Epithelial cell of prostate (primary cell): ENCODE results near the gene TCEAL5.
"Not testable (repeated sequence)": the region's sequence is repeated elsewhere in the genome, so short reads cannot be mapped to it uniquely, and the experiment has no call there.

Experiments
- DNase-seq: peaks from one replicate; pipeline ENCODE4 v3.0.0-alpha.2; 2011; ENCODE audit warnings: low read depth, low spot score
- H3K27ac ChIP-seq: fragments of 450-650 bp; 2 replicates; pipeline ENCODE4 v1.5.1; 2017; ENCODE audit warnings: mild to moderate bottlenecking

Gene TCEAL5

DNA sequence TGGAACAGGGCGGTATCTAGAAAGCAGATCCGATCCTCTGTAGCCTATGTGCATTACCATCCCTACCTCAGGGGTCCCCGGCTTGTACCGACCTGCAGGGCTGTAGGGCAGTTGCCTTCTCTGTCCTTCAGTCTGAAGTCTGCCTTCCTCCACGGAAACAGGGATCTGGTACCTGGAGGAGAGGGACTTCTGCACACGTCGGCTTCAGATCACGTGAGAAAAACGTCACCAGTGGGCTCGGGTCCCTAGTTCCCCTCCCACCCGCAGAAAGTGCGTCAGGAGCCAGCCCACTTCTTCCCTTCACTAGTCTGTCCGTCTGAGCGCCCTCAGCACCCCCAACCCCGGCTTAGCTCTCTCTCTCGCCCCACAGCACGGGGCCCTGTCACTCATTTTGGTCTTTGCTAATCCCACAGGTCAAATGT lies at the start of gene TCEAL5:
TCEAL5 (minus strand) TSS at position 170 of the 422 bp plus-strand sequence. CDS start 2,187 bp downstream, outside the sequence.
- DNase-seq = no peak

DNA sequence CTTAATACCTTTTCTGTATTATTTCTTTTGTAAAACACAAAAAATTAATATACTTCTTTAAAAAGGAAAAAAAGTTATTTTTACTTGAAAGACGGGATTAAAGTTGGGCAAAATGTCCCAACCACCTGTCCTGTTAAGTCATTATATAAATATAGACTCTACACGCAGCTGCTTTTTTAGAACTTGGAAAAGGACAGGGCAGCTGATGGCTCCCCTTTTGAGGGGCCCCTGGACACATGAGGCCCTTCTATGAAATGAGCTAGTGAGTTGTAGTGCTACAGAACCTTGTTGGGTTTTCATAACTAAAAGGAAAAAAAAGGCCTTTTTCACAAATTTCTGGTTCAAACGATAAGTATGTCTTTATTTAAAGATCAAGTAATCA lies 34.8 kb upstream of the TCEAL5 start:
- no peak for DNase-seq
- no peak overlapping the region for H3K27ac ChIP-seq

More for the DNA sequence above, at the start of gene TCEAL5:
- no peak within 1 kb of the TSS for H3K27ac ChIP-seq

- DNase-seq = peak; percentile 14
- no peak within 1 kb of the TSS for H3K27ac ChIP-seq
Observed at GRCh38 chrX:103310555-103311398, 34.2 kb upstream of the TCEAL5 start, which contains the start of gene BEX2. BEX2 (minus strand) TSS chrX:103310990; CDS start chrX:103309976, 1,014 bp downstream.

GRCh38 chrX:103309860-103310554 lies 33.5 kb upstream of the TCEAL5 start:
- no peak overlapping the region for H3K27ac ChIP-seq
- no peak for DNase-seq

- not testable (repeated sequence) for DNase-seq, H3K27ac ChIP-seq
Observed at GRCh38 chrX:103305666-103306065, 29.1 kb upstream of the TCEAL5 start.

- no peak overlapping the region for H3K27ac ChIP-seq
- DNase-seq = no peak
Observed at GRCh38 chrX:103304705-103305104, 28.2 kb upstream of the TCEAL5 start.

DNA sequence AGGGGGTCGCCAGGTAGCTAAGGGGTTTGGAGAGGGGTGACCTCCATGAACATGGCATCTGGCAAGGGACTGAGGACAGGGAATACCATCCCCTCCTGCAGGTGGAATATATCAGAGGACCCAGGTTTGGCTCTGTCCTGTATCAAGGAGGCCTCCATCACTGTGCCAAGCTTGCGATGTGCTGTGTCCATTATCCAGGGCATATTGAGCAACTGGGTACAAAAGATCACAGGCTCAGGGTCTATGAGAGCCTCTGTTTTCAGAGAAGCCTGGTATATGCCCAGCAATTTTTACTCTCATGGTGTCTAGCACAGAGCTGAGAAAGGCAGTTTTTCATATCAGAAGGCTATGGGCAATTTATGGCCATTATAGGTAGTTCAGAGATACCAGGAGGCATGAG lies 16.6 kb upstream of the TCEAL5 start:
- no peak for DNase-seq
- no peak overlapping the region for H3K27ac ChIP-seq

DNA sequence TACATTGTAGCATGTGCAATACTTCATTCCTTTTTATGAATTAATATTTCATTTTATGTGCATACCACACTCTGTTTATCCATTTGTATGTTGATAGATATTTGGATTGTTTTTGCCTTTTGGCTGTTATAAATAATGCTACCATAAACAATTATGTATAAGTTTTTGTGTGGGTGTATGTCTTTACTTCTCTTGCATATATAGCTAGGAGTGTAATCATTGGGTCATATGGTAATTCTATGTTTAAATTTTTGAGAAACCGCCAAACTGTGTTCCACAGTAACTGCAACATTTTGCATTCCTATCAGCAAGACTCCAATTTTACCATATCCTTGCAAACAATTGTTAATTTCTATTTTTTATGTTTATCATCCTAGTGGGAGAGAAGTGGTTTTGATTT lies 3.1 kb upstream of the TCEAL5 start:
- no peak overlapping the region for H3K27ac ChIP-seq
- no peak for DNase-seq

- DNase-seq = no peak
- no peak overlapping the region for H3K27ac ChIP-seq
Observed at GRCh38 chrX:103275947-103276567, 493 bp downstream of the TCEAL5 start.

DNA sequence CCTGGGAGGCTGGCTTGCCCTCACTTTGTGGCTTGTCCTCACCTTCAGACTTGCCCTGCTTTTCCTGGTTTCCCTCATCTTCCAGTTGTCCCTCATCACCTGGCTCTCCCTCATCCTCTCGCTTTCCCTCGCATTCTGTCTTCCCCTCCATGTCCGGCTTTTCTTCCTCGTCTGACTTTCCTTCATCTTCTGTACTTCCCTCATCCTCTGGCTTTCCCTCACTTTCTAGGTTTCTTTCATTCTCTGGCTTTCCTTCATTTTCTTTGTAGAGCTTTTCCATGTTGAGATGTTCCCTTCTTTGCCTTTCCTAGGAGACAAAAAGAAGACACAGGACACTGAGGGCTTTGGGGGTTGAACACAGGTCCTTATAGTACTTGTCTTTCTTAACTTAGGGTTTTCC lies 2.3 kb downstream of the TCEAL5 start:
- H3K27ac ChIP-seq = no peak overlapping the region
- DNase-seq = no peak

GRCh38 chrX:103258275-103258674 lies 18.3 kb downstream of the TCEAL5 start:
- no peak overlapping the region for H3K27ac ChIP-seq
- DNase-seq = no peak

DNA sequence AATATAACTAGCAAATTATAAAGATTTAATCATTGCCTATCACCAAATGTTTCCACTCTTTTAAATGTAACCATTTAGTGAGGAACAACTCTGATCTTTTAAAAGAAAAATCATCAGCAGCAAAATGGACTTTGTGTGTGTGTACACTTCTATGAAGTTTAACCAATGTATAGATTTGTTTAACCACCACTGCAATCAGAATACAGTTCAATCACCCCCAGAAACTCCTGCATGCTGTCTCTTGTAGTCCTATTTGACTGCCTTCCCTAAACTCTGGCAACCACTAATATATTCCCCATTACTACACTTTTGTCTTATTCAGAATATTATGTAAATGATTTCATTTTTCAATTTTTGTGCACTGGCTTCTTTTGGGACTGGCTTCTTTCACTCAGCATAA lies 19.9 kb downstream of the TCEAL5 start:
- H3K27ac ChIP-seq = no peak overlapping the region
- DNase-seq = no peak

DNA sequence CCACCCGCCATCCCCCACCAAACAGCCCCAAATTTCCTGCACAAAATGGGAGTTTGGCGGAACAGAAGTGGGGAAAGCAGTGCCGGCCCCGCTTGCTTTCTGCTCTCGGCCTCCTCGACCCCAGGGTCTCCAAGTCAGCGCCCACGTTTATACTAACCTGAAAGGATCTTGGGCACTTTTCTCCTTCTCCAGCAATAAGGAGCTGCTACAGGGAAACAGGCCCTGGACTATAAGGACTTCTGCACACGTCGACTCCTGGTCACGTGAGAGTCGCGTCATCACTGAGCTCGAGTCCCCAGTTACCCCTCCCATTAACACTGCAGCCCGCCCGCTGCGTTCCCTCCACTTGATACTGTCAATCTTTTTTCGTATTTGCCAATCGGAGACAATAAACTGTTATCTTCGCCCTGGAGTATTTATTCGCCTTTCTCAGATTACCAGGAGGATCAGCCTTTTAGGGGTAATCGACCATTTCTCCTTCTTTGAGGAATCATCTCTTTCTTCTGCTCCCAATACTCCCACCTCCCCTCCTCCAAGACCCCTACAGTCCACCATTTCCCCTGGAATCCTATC lies 21.5 kb downstream of the TCEAL5 start, which contains the start of gene TCEAL8:
TCEAL8 (minus strand) TSS at position 235 of the 573 bp plus-strand sequence. CDS start 1,176 bp downstream, outside the sequence.
- no peak for DNase-seq

GRCh38 chrX:103254171-103254824 lies 22.3 kb downstream of the TCEAL5 start:
- DNase-seq = no peak
- H3K27ac ChIP-seq = peak overlapping the region; percentile 78

More for the DNA sequence above, 21.5 kb downstream of the TCEAL5 start, which contains the start of gene TCEAL8:
- peak within 1 kb of the TSS; percentile 78 for H3K27ac ChIP-seq

DNA sequence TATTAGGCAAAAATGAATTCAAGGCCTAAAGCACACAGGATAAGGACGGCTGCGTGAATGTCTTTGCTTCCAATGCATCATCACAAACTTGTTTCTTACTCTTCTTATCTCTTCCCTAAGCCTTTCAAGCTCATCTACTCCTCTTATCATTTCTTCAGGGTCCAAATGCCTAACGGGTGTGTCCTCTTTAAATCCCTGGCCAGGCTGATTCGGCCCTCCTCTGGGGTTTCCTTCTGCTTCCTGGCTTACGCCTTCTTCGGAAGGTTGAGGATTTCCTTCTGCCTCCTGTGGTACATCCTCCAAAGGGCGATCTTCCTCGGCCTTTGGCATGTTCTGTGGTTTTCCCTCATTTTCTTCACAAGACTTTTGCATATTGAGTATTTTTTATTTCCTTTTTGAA lies 22.9 kb downstream of the TCEAL5 start:
- peak overlapping the region; percentile 78 for H3K27ac ChIP-seq

DNA sequence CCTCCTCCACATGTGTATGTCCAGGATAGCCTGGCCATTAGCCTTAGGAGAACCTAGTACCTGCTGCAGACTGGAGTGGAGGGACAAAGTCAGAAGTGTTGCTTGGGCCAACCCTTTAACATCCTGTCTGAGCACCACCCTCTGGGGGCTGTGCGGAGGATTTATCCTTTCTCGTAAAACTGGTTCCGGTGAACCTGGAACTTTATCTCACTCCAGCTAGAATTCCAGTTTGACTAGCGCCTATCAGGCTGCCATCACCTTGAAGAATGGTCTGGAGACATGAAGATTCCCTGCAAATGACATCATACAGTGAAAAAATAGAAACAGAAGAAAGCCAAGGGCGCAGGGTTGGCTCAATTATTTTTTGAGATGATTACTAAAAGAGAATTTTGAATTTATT lies 25.6 kb downstream of the TCEAL5 start:
- DNase-seq = no peak
- H3K27ac ChIP-seq = peak overlapping the region; percentile 32

More for the DNA sequence above, 22.9 kb downstream of the TCEAL5 start:
- no peak for DNase-seq

DNA sequence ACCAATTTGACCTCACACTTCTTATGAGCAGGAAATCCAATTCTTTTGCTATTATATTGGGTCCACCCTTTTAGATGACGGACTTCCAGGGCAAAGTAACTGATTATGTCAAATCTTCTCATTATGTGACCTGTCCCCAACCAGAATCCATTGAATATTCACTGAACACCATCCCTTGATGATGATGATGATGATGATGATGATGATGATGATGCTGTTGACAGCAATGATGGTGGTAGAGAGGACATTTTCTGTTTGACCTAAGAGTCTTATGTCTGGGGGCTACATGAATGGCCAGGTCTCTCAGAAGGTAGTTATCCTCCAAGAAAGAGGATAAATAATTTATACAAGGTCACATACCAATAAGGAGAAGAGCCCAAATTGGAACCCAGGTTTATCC lies 26.7 kb downstream of the TCEAL5 start:
- DNase-seq = no peak

DNA sequence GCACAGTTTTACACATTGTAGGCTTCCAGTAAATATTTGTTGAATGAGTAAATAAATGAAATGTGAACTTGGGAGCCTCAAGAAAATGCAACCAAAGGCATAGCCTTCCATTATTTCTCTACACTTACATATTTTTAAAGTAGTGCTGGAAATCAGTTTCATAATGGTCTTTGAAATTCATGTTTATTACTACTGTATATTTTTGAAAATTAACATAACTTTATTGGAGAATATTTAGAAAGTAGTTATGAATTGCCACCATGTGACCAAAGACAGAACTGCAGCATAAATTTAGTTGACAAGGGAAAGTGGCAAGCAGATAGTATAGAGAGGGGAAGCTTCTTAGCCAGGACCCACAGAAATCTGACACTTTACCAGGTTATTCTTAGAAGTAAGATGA lies 28.0 kb downstream of the TCEAL5 start:
- no peak for DNase-seq
- H3K27ac ChIP-seq = no peak overlapping the region

More for the DNA sequence above, 26.7 kb downstream of the TCEAL5 start:
- H3K27ac ChIP-seq = no peak overlapping the region

DNA sequence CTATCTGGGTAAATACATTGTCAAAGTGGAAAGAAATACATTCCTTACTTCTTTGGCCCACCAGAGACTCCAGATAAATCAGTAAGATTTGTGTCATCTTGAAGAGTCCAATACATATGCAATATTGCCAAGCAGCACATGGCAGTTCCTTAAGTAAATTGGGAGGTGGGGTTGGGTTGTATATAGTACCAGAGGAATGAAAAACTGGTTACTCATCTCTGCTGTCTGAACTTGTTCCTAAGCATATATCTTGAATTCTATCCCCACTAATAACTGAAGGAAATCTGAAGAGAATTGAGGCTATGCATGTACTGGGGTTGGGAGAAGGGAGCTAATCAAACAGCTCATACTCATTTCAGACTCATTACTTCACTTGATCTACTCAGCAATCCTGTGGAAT lies 36.4 kb downstream of the TCEAL5 start:
- H3K27ac ChIP-seq = peak overlapping the region; percentile 10
- DNase-seq = no peak

- H3K27ac ChIP-seq = no peak overlapping the region
- no peak for DNase-seq
Observed at GRCh38 chrX:103236296-103236695, 40.3 kb downstream of the TCEAL5 start.
